Kidney (tissue), 14 donors: ENCODE measurements around the gene DEPDC5. TPM values are rescaled to one million over a fixed set of nuclear protein-coding genes. Genes with fewer than 3 reads are reported as not detected.

Experiments used
- DNase-seq, 5 donors: peaks; one replicate each; pipeline ENCODE4 v3.0.0-alpha.2; 2013 to 2020
- FAIRE-seq: peaks from 2 replicates; lab custom pipeline; 2012; peaks lifted over from hg19 to GRCh38; lab: Jason Lieb, UNC
- H3K27ac ChIP-seq, 2 donors: one replicate each; pipeline ENCODE4 v1.7.0; 2013; ENCODE audit warnings: low read depth in 2 of 2, low read length in 2 of 2, inconsistent platforms in 1 of 2
- H3K27me3 ChIP-seq: one replicate; pipeline ENCODE4 v1.7.1; 2013; ENCODE audit warnings: low read length, inconsistent platforms; ENCODE audit not compliant: control insufficient read depth, insufficient read depth
- H3K36me3 ChIP-seq, 3 donors: one replicate each; pipeline versions ENCODE4 v1.7.0 to v1.7.1; 2013; ENCODE audit warnings: low read length in 3 of 3, control low read depth in 1 of 3, inconsistent platforms in 1 of 3; ENCODE audit not compliant: insufficient read depth in 3 of 3, control insufficient read depth in 2 of 3
- H3K4me1 ChIP-seq, 3 donors: one replicate each; pipeline versions ENCODE4 v1.7.0 to v1.7.1; 2013; ENCODE audit warnings: low read length in 3 of 3, inconsistent platforms in 1 of 3, low read depth in 1 of 3; ENCODE audit not compliant: control insufficient read depth in 2 of 3, insufficient read depth in 2 of 3
- H3K4me3 ChIP-seq, 3 donors: one replicate each; pipeline versions ENCODE4 v1.7.0 to v1.8.1; 2013; ENCODE audit warnings: low read length in 3 of 3, control low read depth in 1 of 3, inconsistent platforms in 1 of 3
- H3K9ac ChIP-seq, 3 donors: one replicate each; pipeline versions ENCODE4 v1.7.0 to v1.7.1; 2013; ENCODE audit warnings: low read length in 3 of 3, control low read depth in 1 of 3, inconsistent platforms in 1 of 3
- H3K9me3 ChIP-seq, 3 donors: one replicate each; pipeline versions ENCODE4 v1.7.0 to v1.7.1; 2013; ENCODE audit warnings: low read length in 3 of 3, control low read depth in 1 of 3, inconsistent platforms in 1 of 3; ENCODE audit not compliant: control insufficient read depth in 2 of 3, insufficient read depth in 1 of 3
- CTCF ChIP-seq: IDR thresholded peaks from 3 replicates; pipeline ENCODE4 v1.5.1; 2012; ENCODE audit warnings: mild to moderate bottlenecking, moderate library complexity, borderline replicate concordance; ENCODE audit not compliant: insufficient read depth; ENCODE audit errors: extremely low read depth
- intact Hi-C: fragments of 100-400 bp; cut with DNase I; formaldehyde crosslinking; loops from one replicate; pipeline ENCODE4 v1.11.1; 2022
- polyA plus RNA-seq: library from polyadenylated mRNA; stranded (reverse); fragments of 350-450 nt; fragmentation: Illumina TruSeq; extraction: RNeasy Lipid Tissue Mini Kit (QIAGEN cat#74804); gene quantifications from one replicate; pipeline ENCODE4 v1.2.3, GENCODE V29; 2014; ENCODE audit warnings: low read depth, low replicate concordance; ENCODE audit not compliant: insufficient read depth
- total RNA-seq: library from RNA; stranded (reverse); fragmentation: NEBNext Ultra II Directional; extraction: Animal tissue kit (Norgen Biotek cat#: 25700); gene quantifications from one replicate; pipeline ENCODE4 v1.2.1, GENCODE V29; 2021
- donor health status: control.
- donor health status: control.
- donor health status: control.
- donor health status: control.
- donor health status: control.
- donor health status: DM: yes; HTN: yes; CAD: no.
- donor health status: Normal renal cell carcinoma (clear cell type).

The DEPDC5 gene
- total and polyA plus RNA-seq, 2 donors from 2014 or later = 12.1 to 27.3 TPM

GRCh38 chr22:31948002-31948401 is 194.2 kb downstream of the DEPDC5 start:
- intact Hi-C loops = no loop called here
- H3K4me3 ChIP-seq = no peak overlapping the region
- FAIRE-seq = no peak

GRCh38 chr22:31950226-31950625 is 196.4 kb downstream of the DEPDC5 start:
- Histone ChIP-seq H3K4me1 (peaks cover 3 to 14% (median 11%) of the 10 kb centered on the region in 3 donors), H3K9me3 (no peaks in the 10 kb centered on the region), H3K4me3 (no peak overlapping the region), H3K27ac (no peak overlapping the region), H3K9ac (no peak overlapping the region), H3K27me3 (no peaks in the 10 kb centered on the region), H3K36me3 (peaks cover 0 to 5% (median 0%) of the 10 kb centered on the region in 3 donors)
- TF ChIP-seq CTCF = no peak
- no peak for DNase-seq
- FAIRE-seq = no peak
- intact Hi-C loops = no loop called here

More at GRCh38 chr22:31948002-31948401, 194.2 kb downstream of the DEPDC5 start:
- TF ChIP-seq CTCF = no peak
- H3K36me3 ChIP-seq = peaks cover 0 to 5% (median 0%) of the 10 kb centered on the region in 3 donors
- peaks cover 3 to 16% (median 5%) of the 10 kb centered on the region in 3 donors for H3K4me1 ChIP-seq
- H3K9ac ChIP-seq = no peak overlapping the region
- no peak overlapping the region for H3K27ac ChIP-seq
- H3K27me3 ChIP-seq = no peaks in the 10 kb centered on the region
- no peaks in the 10 kb centered on the region for H3K9me3 ChIP-seq
- peak in 1 of 5 donors; percentile 49 for DNase-seq

GRCh38 chr22:31951194-31952093 is 197.6 kb downstream of the DEPDC5 start:
- DNase-seq = peak in 1 of 5 donors; percentile 41
- TF ChIP-seq CTCF = no peak
- H3K4me3 ChIP-seq = no peak overlapping the region
- H3K4me1 ChIP-seq = peaks cover 1 to 11% (median 7%) of the 10 kb centered on the region in 3 donors
- intact Hi-C loops = no loop called here
- peak overlapping the region in 1 of 2 donors; percentile 5 for H3K27ac ChIP-seq
- no peaks in the 10 kb centered on the region for H3K27me3 ChIP-seq
- FAIRE-seq = no peak
- peaks cover 0 to 7% (median under 1%) of the 10 kb centered on the region in 3 donors for H3K36me3 ChIP-seq
- no peak overlapping the region for H3K9ac ChIP-seq
- H3K9me3 ChIP-seq = no peaks in the 10 kb centered on the region
